Activated CD8-positive, alpha-beta T cell treated with anti-CD3 and anti-CD28 coated beads for 36 hours (primary cell): ENCODE results near the gene RAB15. TPM values are rescaled to one million over a fixed set of nuclear protein-coding genes. Genes with fewer than 3 reads are reported as not detected.

Source experiments
- ATAC-seq: fragments of 200-7000 bp; cut with Tn5 transposase; one replicate; pipeline ENCODE4 v1.10.0; 2021; ENCODE audit warnings: mild to moderate bottlenecking, moderate library complexity
- CTCF ChIA-PET: fragments of 350-600 bp; sonication (Branson Sonifier 250); formaldehyde crosslinking; loops from one replicate; lab custom pipeline; 2021; ENCODE audit warnings: antibody characterized with exemption; lab: Charles Lee
- POLR2A ChIA-PET: fragments of 350-600 bp; sonication (Branson Sonifier 250); formaldehyde crosslinking; loops from one replicate; lab custom pipeline; 2021; ENCODE audit warnings: antibody characterized with exemption; lab: Charles Lee
- DNase-seq: peaks from one replicate; pipeline ENCODE4 v3.0.0-alpha.2; 2020
- H3K27ac Mint-ChIP-seq: one replicate; pipeline ENCODE4 v1.8.0; 2021; ENCODE audit warnings: mild to moderate bottlenecking, mixed read lengths
- H3K27me3 Mint-ChIP-seq: one replicate; pipeline ENCODE4 v1.8.0; 2021; ENCODE audit warnings: mixed read lengths
- H3K36me3 Mint-ChIP-seq: one replicate; pipeline ENCODE4 v1.8.0; 2021; ENCODE audit warnings: low read depth, mixed read lengths
- H3K4me1 Mint-ChIP-seq: one replicate; pipeline ENCODE4 v1.8.0; 2021; ENCODE audit warnings: low read depth, mixed read lengths
- H3K4me3 Mint-ChIP-seq: one replicate; pipeline ENCODE4 v1.8.0; 2021; ENCODE audit warnings: mild to moderate bottlenecking, moderate library complexity, mixed read lengths
- H3K9me3 Mint-ChIP-seq: one replicate; pipeline ENCODE4 v1.8.0; 2021; ENCODE audit warnings: mixed read lengths
- CTCF ChIP-seq: fragments of 200-600 bp; IDR thresholded peaks from one replicate; pipeline ENCODE4 v1.8.0; 2022; ENCODE audit warnings: antibody characterized with exemption, mild to moderate bottlenecking
- intact Hi-C: fragments of 100-400 bp; cut with micrococcal nuclease; formaldehyde crosslinking; loops from one replicate; pipeline ENCODE4 v1.10.0; 2022
- total RNA-seq, 2 experiments: library from RNA; stranded (reverse); gene quantifications; one replicate each; pipeline ENCODE4 v1.2.3, GENCODE V29; 2021

Gene RAB15
- total RNA-seq, 2 experiments from 2014 or later: 2.1 to 2.3 TPM

DNA sequence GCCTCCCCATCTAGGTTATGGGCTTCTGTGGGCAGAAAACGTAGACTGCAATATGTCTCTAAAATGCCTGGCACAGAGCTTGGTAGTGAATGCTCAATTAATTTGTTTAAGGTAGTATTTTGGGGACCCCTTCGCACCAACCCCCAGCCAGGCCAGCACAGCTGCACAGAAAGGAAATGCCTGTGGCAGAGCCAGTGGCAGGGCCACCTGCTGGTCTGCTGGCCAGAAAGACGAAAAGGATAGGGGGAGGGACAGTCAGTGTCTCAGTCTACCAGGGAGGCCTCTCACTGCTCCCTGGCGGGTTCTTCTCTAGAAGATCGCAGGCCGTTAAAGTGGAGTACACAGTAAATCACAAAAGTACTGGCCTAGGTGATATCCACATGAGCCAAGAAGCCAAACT lies 3.5 kb downstream of the RAB15 start:
- ATAC-seq: no peak
- ChIA-PET POLR2A (no interaction called here), CTCF (interaction anchor here (1.1 to 1.3 kb wide), 2 partner anchors 33 to 146 kb away, joined by 3 to 5 read pairs; no protein-coding TSS in a partner anchor)

DNA sequence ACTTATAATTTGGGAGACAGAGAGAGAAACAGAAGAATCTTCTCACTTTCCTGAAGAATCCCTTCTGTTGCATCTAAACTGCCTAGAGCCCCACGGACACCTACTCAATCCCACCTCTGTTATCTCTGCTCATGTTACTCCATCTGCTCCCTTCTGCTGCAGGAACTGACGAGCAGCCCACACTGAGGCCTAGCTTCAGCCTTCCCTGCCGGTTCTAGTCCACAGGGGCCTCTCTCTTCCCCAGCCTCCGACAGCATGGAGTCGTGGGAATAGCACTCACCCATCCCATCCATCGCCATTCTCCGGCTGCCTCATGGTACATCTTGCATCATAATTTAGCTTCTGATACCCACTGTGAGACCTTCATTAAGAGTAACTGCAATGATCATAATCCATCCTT lies 4.0 kb downstream of the RAB15 start:
- Mint-ChIP-seq H3K9me3 (no peaks in the 10 kb centered on the region), H3K27ac (no peak overlapping the region), H3K4me1 (peaks cover 3% of the 10 kb centered on the region), H3K4me3 (no peak overlapping the region), H3K36me3 (peaks cover 3% of the 10 kb centered on the region), H3K27me3 (no peaks in the 10 kb centered on the region)
- ATAC-seq: no peak
- CTCF ChIA-PET: interaction anchor here (1.1 to 1.3 kb wide), 2 partner anchors 32 to 145 kb away, joined by 3 to 5 read pairs; no protein-coding TSS in a partner anchor
- POLR2A ChIA-PET: no interaction called here
- no peak for TF ChIP-seq CTCF
- intact Hi-C loops: no loop called here
- DNase-seq: no peak

More for the DNA sequence above, 3.5 kb downstream of the RAB15 start:
- Mint-ChIP-seq H3K4me3 (no peak overlapping the region), H3K9me3 (no peaks in the 10 kb centered on the region), H3K4me1 (peaks cover 3% of the 10 kb centered on the region), H3K27ac (no peak overlapping the region), H3K27me3 (no peaks in the 10 kb centered on the region), H3K36me3 (peaks cover 3% of the 10 kb centered on the region)
- intact Hi-C loops: no loop called here
- no peak for TF ChIP-seq CTCF
- DNase-seq: no peak

- Mint-ChIP-seq H3K4me3 (no peak overlapping the region), H3K9me3 (no peaks in the 10 kb centered on the region), H3K4me1 (peaks cover 3% of the 10 kb centered on the region), H3K27me3 (no peaks in the 10 kb centered on the region), H3K36me3 (peaks cover 3% of the 10 kb centered on the region), H3K27ac (no peak overlapping the region)
- intact Hi-C loops: no loop called here
- CTCF ChIA-PET: no interaction called here
- DNase-seq (no peak), ATAC-seq (no peak)
- TF ChIP-seq CTCF: no peak
- POLR2A ChIA-PET: no interaction called here
Observed at GRCh38 chr14:64966976-64967375, 5.2 kb downstream of the RAB15 start.

DNA sequence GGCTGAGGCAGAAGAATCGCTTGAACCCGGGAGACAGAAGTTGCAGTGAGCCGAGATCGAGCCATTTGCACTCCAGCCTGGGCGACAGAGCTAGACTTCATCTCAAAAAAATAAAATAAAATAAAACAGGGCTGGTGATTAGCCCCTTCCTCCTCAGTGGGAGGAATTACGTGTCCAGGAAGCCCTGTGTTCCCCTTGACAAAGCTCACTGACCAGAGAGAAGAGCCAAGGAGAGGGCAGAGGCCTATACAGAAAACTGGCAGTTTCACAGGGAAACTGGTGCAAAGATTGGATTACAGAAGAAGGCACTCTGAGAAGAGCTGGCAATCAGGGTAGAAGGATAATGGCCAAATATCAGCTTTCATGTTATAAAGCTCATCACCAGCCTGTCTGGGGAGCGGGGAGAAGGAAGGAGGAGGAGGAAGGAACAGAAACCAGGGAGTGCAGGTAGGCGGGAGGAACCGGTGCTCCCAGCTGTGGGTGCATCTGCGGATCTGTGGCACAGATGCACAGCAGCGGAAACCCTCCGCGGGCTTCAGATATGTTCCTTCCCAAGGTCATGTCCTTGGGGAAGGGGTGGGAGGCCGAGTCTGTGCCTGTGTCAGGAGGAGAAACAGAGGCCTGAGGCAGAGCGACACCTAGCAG lies 6.7 kb downstream of the RAB15 start:
- no peak for DNase-seq
- TF ChIP-seq CTCF: no peak
- ChIA-PET CTCF (interaction anchor here (1.0 to 1.7 kb wide), 5 partner anchors 17 to 142 kb away, joined by 3 to 4 read pairs (median 3); no protein-coding TSS in a partner anchor), POLR2A (no interaction called here)
- Mint-ChIP-seq H3K4me3 (no peak overlapping the region), H3K4me1 (peaks cover 1% of the 10 kb centered on the region), H3K9me3 (no peaks in the 10 kb centered on the region), H3K27me3 (no peaks in the 10 kb centered on the region), H3K36me3 (peaks cover 3% of the 10 kb centered on the region), H3K27ac (no peak overlapping the region)
- intact Hi-C loops: no loop called here
- ATAC-seq: no peak

- ChIA-PET CTCF (interaction anchor here (0.9 kb wide), 1 partner anchor 167 kb away, joined by 3 read pairs; no protein-coding TSS in a partner anchor), POLR2A (no interaction called here)
- Mint-ChIP-seq H3K4me3 (no peak overlapping the region), H3K4me1 (peaks cover 2% of the 10 kb centered on the region), H3K9me3 (no peaks in the 10 kb centered on the region), H3K27me3 (no peaks in the 10 kb centered on the region), H3K27ac (no peak overlapping the region), H3K36me3 (peaks cover 3% of the 10 kb centered on the region)
- intact Hi-C loops: no loop called here
- ATAC-seq (no peak), DNase-seq (no peak)
- no peak for TF ChIP-seq CTCF
Observed at GRCh38 chr14:64963611-64964010, 8.5 kb downstream of the RAB15 start.
